WTC11 (cell line): Measurements from ENCODE around the gene MEIS1.

Experiments used
- CBFB ChIP-seq: sonication (generic); formaldehyde crosslinking; IDR thresholded peaks from 2 replicates; pipeline ENCODE4 v1.8.1; 2022; ENCODE audit warnings: mild to moderate bottlenecking, low read depth, missing genetic modification reagents
- CTCF ChIP-seq: fragments of 200-600 bp; IDR thresholded peaks from 2 replicates; pipeline ENCODE4 v1.8.0; 2022; ENCODE audit warnings: antibody characterized with exemption
- EMX1 ChIP-seq: fragments of 250-450 bp; sonication (Bioruptor Pico); IDR thresholded peaks from 2 replicates; pipeline ENCODE4 v1.8.0; 2021; ENCODE audit warnings: mild to moderate bottlenecking
- FOXP4 ChIP-seq: sonication (generic); formaldehyde crosslinking; IDR thresholded peaks from 2 replicates; pipeline ENCODE4 v1.8.0; 2022; ENCODE audit warnings: mild to moderate bottlenecking, missing genetic modification reagents
- NFYB ChIP-seq: sonication (generic); formaldehyde crosslinking; conservative IDR thresholded peaks from 2 replicates; pipeline ENCODE4 v1.8.0; 2022; ENCODE audit warnings: low read depth, missing genetic modification reagents
- PREB ChIP-seq: sonication (generic); formaldehyde crosslinking; IDR thresholded peaks from 2 replicates; pipeline ENCODE4 v1.8.1; 2022; ENCODE audit warnings: mild to moderate bottlenecking, missing genetic modification reagents, moderate library complexity, borderline replicate concordance
- SP1 ChIP-seq: sonication (generic); formaldehyde crosslinking; conservative IDR thresholded peaks from 2 replicates; pipeline ENCODE4 v1.8.1; 2022; ENCODE audit warnings: missing genetic modification reagents
- ZNF263 ChIP-seq: sonication (generic); formaldehyde crosslinking; IDR thresholded peaks from 2 replicates; pipeline ENCODE4 v1.8.1; 2022; ENCODE audit warnings: low read depth, mild to moderate bottlenecking, moderate library complexity, missing genetic modification reagents
- TF ChIP-seq, protein P1 (sequence below): sonication (generic); formaldehyde crosslinking; IDR thresholded peaks from 2 replicates; pipeline ENCODE4 v1.8.1; 2023; ENCODE audit warnings: mild to moderate bottlenecking, missing genetic modification reagents, moderate library complexity
- TF ChIP-seq, protein P2 (sequence below): sonication (generic); formaldehyde crosslinking; IDR thresholded peaks from 2 replicates; pipeline ENCODE4 v1.8.0; 2023; ENCODE audit warnings: mild to moderate bottlenecking, missing genetic modification reagents

- TF ChIP-seq, protein P1, sequence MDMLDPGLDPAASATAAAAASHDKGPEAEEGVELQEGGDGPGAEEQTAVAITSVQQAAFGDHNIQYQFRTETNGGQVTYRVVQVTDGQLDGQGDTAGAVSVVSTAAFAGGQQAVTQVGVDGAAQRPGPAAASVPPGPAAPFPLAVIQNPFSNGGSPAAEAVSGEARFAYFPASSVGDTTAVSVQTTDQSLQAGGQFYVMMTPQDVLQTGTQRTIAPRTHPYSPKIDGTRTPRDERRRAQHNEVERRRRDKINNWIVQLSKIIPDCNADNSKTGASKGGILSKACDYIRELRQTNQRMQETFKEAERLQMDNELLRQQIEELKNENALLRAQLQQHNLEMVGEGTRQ (CRISPR knock-in tag) = no peak
- no peak for TF ChIP-seq CTCF
- no peak for TF ChIP-seq CBFB (CRISPR knock-in tag)
- no peak for TF ChIP-seq ZNF263 (CRISPR knock-in tag)
- TF ChIP-seq FOXP4 (CRISPR knock-in tag) = no peak
- TF ChIP-seq PREB (CRISPR knock-in tag) = no peak
- TF ChIP-seq NFYB (CRISPR knock-in tag) = no peak
- TF ChIP-seq, protein P2, sequence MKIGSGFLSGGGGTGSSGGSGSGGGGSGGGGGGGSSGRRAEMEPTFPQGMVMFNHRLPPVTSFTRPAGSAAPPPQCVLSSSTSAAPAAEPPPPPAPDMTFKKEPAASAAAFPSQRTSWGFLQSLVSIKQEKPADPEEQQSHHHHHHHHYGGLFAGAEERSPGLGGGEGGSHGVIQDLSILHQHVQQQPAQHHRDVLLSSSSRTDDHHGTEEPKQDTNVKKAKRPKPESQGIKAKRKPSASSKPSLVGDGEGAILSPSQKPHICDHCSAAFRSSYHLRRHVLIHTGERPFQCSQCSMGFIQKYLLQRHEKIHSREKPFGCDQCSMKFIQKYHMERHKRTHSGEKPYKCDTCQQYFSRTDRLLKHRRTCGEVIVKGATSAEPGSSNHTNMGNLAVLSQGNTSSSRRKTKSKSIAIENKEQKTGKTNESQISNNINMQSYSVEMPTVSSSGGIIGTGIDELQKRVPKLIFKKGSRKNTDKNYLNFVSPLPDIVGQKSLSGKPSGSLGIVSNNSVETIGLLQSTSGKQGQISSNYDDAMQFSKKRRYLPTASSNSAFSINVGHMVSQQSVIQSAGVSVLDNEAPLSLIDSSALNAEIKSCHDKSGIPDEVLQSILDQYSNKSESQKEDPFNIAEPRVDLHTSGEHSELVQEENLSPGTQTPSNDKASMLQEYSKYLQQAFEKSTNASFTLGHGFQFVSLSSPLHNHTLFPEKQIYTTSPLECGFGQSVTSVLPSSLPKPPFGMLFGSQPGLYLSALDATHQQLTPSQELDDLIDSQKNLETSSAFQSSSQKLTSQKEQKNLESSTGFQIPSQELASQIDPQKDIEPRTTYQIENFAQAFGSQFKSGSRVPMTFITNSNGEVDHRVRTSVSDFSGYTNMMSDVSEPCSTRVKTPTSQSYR (CRISPR knock-in tag) = no peak
- no peak for TF ChIP-seq EMX1 (CRISPR knock-in tag)
- no peak for TF ChIP-seq SP1
These were observed 3.0 kb downstream of the MEIS1 start for GRCh38 chr2:66437691-66438497.
